NCI-H524 (cell line): Measurements from ENCODE around the gene MAS1L.

Source experiments
- DNase-seq, 2 experiments: peaks; one replicate each; lab custom pipeline; 2025; lab: John Stamatoyannopoulos, UW

Gene MAS1L

GRCh38 chr6:29510746-29511300 is 23.1 kb upstream of the MAS1L start:
- no peak for DNase-seq

- peak in 1 of 2 experiments; percentile 7 for DNase-seq
These were observed 22.4 kb upstream of the MAS1L start for GRCh38 chr6:29510202-29510601.

- DNase-seq: no peak
These were observed 22.0 kb upstream of the MAS1L start for GRCh38 chr6:29509711-29510110.

- no peak for DNase-seq
These were observed 21.5 kb upstream of the MAS1L start for GRCh38 chr6:29509239-29509638.

- DNase-seq: no peak
These were observed 19.6 kb upstream of the MAS1L start for GRCh38 chr6:29507319-29507718.

GRCh38 chr6:29506446-29507067 is 18.8 kb upstream of the MAS1L start:
- no peak for DNase-seq

- DNase-seq: no peak
These were observed 18.1 kb upstream of the MAS1L start for GRCh38 chr6:29505808-29506207.

GRCh38 chr6:29504961-29505360 is 17.2 kb upstream of the MAS1L start:
- no peak for DNase-seq

- no peak for DNase-seq
These were observed 14.8 kb upstream of the MAS1L start for GRCh38 chr6:29502597-29502996.

- no peak for DNase-seq
These were observed 14.4 kb upstream of the MAS1L start for GRCh38 chr6:29502181-29502580.

GRCh38 chr6:29501106-29501505 is 13.3 kb upstream of the MAS1L start:
- no peak for DNase-seq

- DNase-seq: no peak
These were observed 12.8 kb upstream of the MAS1L start for GRCh38 chr6:29500594-29500993.

GRCh38 chr6:29499704-29500103 is 11.9 kb upstream of the MAS1L start:
- no peak for DNase-seq

- DNase-seq: no peak
These were observed 9.2 kb upstream of the MAS1L start for GRCh38 chr6:29496961-29497360.

GRCh38 chr6:29495571-29495970 is 7.8 kb upstream of the MAS1L start:
- DNase-seq: no peak

GRCh38 chr6:29494131-29494530 is 6.4 kb upstream of the MAS1L start:
- no peak for DNase-seq

GRCh38 chr6:29493261-29493660 is 5.5 kb upstream of the MAS1L start:
- DNase-seq: no peak

- no peak for DNase-seq
These were observed 3.8 kb upstream of the MAS1L start for GRCh38 chr6:29491574-29491973.

- DNase-seq: no peak
These were observed 2.8 kb upstream of the MAS1L start for GRCh38 chr6:29490552-29490951.

- no peak for DNase-seq
These were observed 2.3 kb upstream of the MAS1L start for GRCh38 chr6:29490055-29490454.

- no peak for DNase-seq
These were observed 1.5 kb upstream of the MAS1L start for GRCh38 chr6:29489286-29489685.

GRCh38 chr6:29488874-29489273 is 1.1 kb upstream of the MAS1L start:
- DNase-seq: no peak

GRCh38 chr6:29487131-29487530 is 625 bp downstream of the MAS1L start:
- DNase-seq: no peak

GRCh38 chr6:29486577-29486976 is 1.2 kb downstream of the MAS1L start:
- DNase-seq: no peak
